Hair follicular keratinocyte (primary cell): Measurements from ENCODE around the gene NBPF14. TPM values are rescaled to one million over a fixed set of nuclear protein-coding genes. Genes with fewer than 3 reads are reported as not detected.

Source experiments
- total RNA-seq: library from RNA; depleted of rRNA; stranded (reverse); fragments of >200 nt; gene quantifications from 2 replicates; pipeline ENCODE4 v1.2.3, GENCODE V29; 2015

Gene NBPF14
- total RNA-seq: 13.1 and 23.1 TPM in 2 replicates

GRCh38 chr1:148595911-148596310 is at the start of gene NBPF14:
TSS of gene NBPF14 (minus strand) at chr1:148596011. CDS start at chr1:148595717, 294 bp downstream.

GRCh38 chr1:148483029-148483428 is 112.8 kb downstream of the NBPF14 start, which contains the start of gene PPIAL4G:
TSS of gene PPIAL4G (minus strand) at chr1:148483302. CDS start at chr1:148483252, 50 bp downstream.

Other genes starting within 250 kb of the NBPF14 start
- not detected in 2 replicates for gene PPIAL4G, start 112.7 kb downstream of the NBPF14 start, total RNA-seq
- 21.9 and 27.3 TPM in 2 replicates for gene NUDT4B, start 152.8 kb upstream of the NBPF14 start, total RNA-seq
- gene PDE4DIP, start 248.4 kb upstream of the NBPF14 start, total RNA-seq: 28.3 and 38.8 TPM in 2 replicates